ENCODE results near the gene NCF4. TPM values are rescaled to one million over a fixed set of nuclear protein-coding genes. Genes with fewer than 3 reads are reported as not detected.

NCF4 gene
- total and polyA plus RNA-seq, 9 of the 15 experiments (the other 6 are each of a cell fraction or from before 2014, with no cell fraction given), result 0.04 to 0.95 (median 0.33) TPM

GRCh38 chr22:36912694-36913426, 52.1 kb downstream of the NCF4 start:
- Histone ChIP-seq H3K4me3 (no peak overlapping the region), H4K20me1 (replicated peaks; ENCODE audit: control insufficient read depth, insufficient read depth, low read length) (no peaks in the 10 kb centered on the region), H2AFZ (ENCODE audit: low read depth, low read length) (no peak overlapping the region), H3K4me2 (ENCODE audit: insufficient read depth, low read length) (no peak overlapping the region), H3K9me3 (replicated peaks; ENCODE audit: control insufficient read depth, insufficient read depth, low read depth, low read length) (no peaks in the 10 kb centered on the region), H3K79me2 (ENCODE audit: control insufficient read depth, insufficient read depth, low read length) (no peaks in the 10 kb centered on the region), H3K36me3 (ENCODE audit: control insufficient read depth, insufficient read depth, low read length) (no peaks in the 10 kb centered on the region), H3K27me3 (ENCODE audit: control insufficient read depth in 2 of 2, insufficient read depth in 2 of 2, low read length in 2 of 2) (peaks cover 0 to 4% of the 10 kb centered on the region in 2 experiments; a peak in 2 of 5 replicates), H3K27ac (ENCODE audit: extremely low read depth, low read depth, low read length) (no peak overlapping the region), H3K9ac (ENCODE audit: insufficient read depth in 1 of 2, low read depth in 2 of 2, low read length in 2 of 2) (no peak overlapping the region), H3K9me1 (ENCODE audit: control insufficient read depth, insufficient read depth, low read length) (no peaks in the 10 kb centered on the region), H3K4me1 (replicated peaks in 1 of 2; ENCODE audit: control insufficient read depth in 2 of 2, insufficient read depth in 2 of 2, low read length in 2 of 2) (peaks cover 0 to 5% of the 10 kb centered on the region in 2 experiments; a peak in 2 of 5 replicates)
- FAIRE-seq (no peak), ATAC-seq (no peak), DNase-seq (ENCODE audit: extremely low read depth in 1 of 4, low spot score in 3 of 4) (no peak)
- TF ChIP-seq ZNF24 (IDR thresholded peaks at IDR 0.05) (peak; percentile 85; the same call in 1 of the 2 replicates), SAP30 (IDR thresholded peaks at IDR 0.05; ENCODE audit: borderline replicate concordance, insufficient read depth, low read depth, low read length, poor library complexity, severe bottlenecking) (no peak)
- in situ Hi-C loops (cut with MboI) (no loop called here), intact Hi-C loops (cut with micrococcal nuclease) (no loop called here)
- ChIA-PET POLR2A (no interaction called here), CTCF (ENCODE audit: low intra/inter-chr PET ratio) (no interaction called here)
- no TSS peak for BruUV-seq (replicated peaks)
- WGBS (ENCODE audit: insufficient coverage, low coverage, missing lambda C conversion rate), result 25% methylated on average over 7 of the region's 8 CpGs

Measured in K562 (cell line).